Neural progenitor cell (in vitro differentiated cells): ENCODE measurements around the gene SHROOM4. TPM values are rescaled to one million over a fixed set of nuclear protein-coding genes. Genes with fewer than 3 reads are reported as not detected.

Experiments
- DNase-seq: peaks from one replicate; pipeline ENCODE4 v3.0.0-alpha.2; 2016; ENCODE audit warnings: low spot score
- H2AFZ ChIP-seq: fragments of 200-600 bp; sonication (generic); replicated peaks from 2 replicates; pipeline ENCODE4 v1.6.1; 2016; ENCODE audit warnings: antibody characterized with exemption
- H3F3A ChIP-seq: fragments of 200-600 bp; sonication (generic); 2 replicates; pipeline ENCODE4 v1.6.1; 2016; ENCODE audit warnings: antibody characterized with exemption, low read depth
- H3K27ac ChIP-seq: fragments of 200-600 bp; sonication (generic); 2 replicates; pipeline ENCODE4 v1.5.1; 2016; ENCODE audit warnings: mild to moderate bottlenecking
- H3K27me3 ChIP-seq: fragments of 200-600 bp; sonication (generic); 2 replicates; pipeline ENCODE4 v1.6.1; 2016; ENCODE audit warnings: mild to moderate bottlenecking, moderate library complexity
- H3K36me3 ChIP-seq: fragments of 200-600 bp; sonication (generic); 2 replicates; pipeline ENCODE4 v1.5.1; 2016
- H3K4me1 ChIP-seq: fragments of 200-600 bp; sonication (generic); 2 replicates; pipeline ENCODE4 v1.6.1; 2016; ENCODE audit warnings: mixed run types
- H3K4me2 ChIP-seq: fragments of 200-600 bp; sonication (generic); 2 replicates; pipeline ENCODE4 v1.6.1; 2016
- H3K4me3 ChIP-seq: fragments of 200-600 bp; sonication (generic); 2 replicates; pipeline ENCODE4 v1.5.1; 2016
- H3K79me2 ChIP-seq: fragments of 200-600 bp; sonication (generic); 2 replicates; pipeline ENCODE4 v1.6.1; 2016; ENCODE audit warnings: low read depth
- H3K9ac ChIP-seq: fragments of 200-600 bp; sonication (generic); 2 replicates; pipeline ENCODE4 v1.6.1; 2016
- H3K9me3 ChIP-seq: fragments of 200-600 bp; sonication (generic); 2 replicates; pipeline ENCODE4 v1.5.1; 2016; ENCODE audit warnings: low read depth
- H4K20me1 ChIP-seq: fragments of 200-600 bp; sonication (generic); 2 replicates; pipeline ENCODE4 v1.6.1; 2016; ENCODE audit warnings: low read depth
- H3K27ac Mint-ChIP-seq: 3 replicates; pipeline ENCODE4 v1.8.0; 2021; ENCODE audit warnings: mixed read lengths
- H3K27me3 Mint-ChIP-seq: 2 replicates; pipeline ENCODE4 v1.8.0; 2022; ENCODE audit warnings: low read depth, mild to moderate bottlenecking, inconsistent platforms, moderate library complexity, mixed read lengths; ENCODE audit not compliant: insufficient read depth
- H3K36me3 Mint-ChIP-seq: 3 replicates; pipeline ENCODE4 v1.8.0; 2021; ENCODE audit warnings: mixed read lengths
- H3K4me1 Mint-ChIP-seq: 3 replicates; pipeline ENCODE4 v1.8.0; 2021; ENCODE audit warnings: mixed read lengths
- H3K4me3 Mint-ChIP-seq: 3 replicates; pipeline ENCODE4 v1.8.0; 2021; ENCODE audit warnings: mild to moderate bottlenecking, moderate library complexity, mixed read lengths
- H3K9me3 Mint-ChIP-seq: 3 replicates; pipeline ENCODE4 v1.8.0; 2020; ENCODE audit warnings: mixed read lengths
- CTCF ChIP-seq: fragments of 200-600 bp; sonication (generic); IDR thresholded peaks from 2 replicates; pipeline ENCODE4 v1.5.1; 2017; ENCODE audit warnings: antibody characterized with exemption, mild to moderate bottlenecking
- EZH2 ChIP-seq: fragments of 200-600 bp; sonication (generic); IDR thresholded peaks from 2 replicates; pipeline ENCODE4 v1.6.1; 2017; ENCODE audit warnings: antibody characterized with exemption, mild to moderate bottlenecking, moderate library complexity
- EZH2phosphoT487 ChIP-seq: fragments of 200-600 bp; sonication (generic); IDR thresholded peaks from 2 replicates; pipeline ENCODE4 v1.6.1; 2017; ENCODE audit warnings: antibody characterized with exemption
- total RNA-seq: library from RNA; depleted of rRNA; stranded (reverse); fragments of >200 nt; gene quantifications from 2 replicates; pipeline ENCODE4 v1.2.3, GENCODE V29; 2015; ENCODE audit warnings: low replicate concordance

The SHROOM4 gene
- total RNA-seq: 3.0 TPM in 2 replicates

DNA sequence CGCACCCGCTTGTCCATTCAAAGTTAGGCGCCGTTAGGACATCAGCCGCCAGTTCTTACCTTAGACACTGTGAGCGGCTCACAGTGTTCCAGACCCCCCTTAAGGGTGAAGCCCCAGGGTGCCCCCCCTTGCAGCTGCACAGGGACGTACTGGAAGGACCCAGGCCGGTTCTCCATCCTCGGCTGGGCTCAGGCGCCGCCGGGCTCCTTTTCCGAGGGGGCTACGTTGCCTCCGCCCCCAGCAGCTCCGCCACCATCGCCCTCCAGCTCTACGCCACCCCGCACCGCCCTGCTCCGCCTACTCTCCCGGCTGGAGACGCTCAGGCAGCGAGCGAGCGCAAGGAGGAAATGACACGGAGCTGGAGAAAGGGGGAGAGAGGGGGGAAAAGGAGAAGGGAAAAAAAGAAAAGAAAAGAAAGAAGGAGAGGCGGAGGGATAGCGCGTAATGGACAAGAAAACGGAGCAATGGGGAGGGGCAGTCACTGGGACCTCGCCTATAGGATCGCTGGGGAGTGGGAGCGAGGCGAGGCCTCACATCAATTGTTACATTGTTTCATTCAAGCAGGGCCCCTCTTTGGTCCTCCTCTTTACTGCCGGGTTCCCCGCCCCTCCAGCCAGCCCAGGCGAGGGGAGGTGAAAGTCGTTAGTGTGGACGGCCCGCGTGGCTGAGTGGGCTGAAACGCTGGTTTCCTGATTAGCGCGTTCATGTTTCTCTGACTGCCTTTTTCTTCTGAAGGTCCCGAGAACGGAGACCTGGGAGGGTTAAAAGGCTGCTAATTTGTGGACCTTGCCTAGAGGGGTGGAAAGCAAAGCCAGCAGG lies at the start of gene SHROOM4:
Gene SHROOM4, minus strand, starts transcription at position 352 of the 819 bp plus-strand sequence. Its CDS starts 176 bp downstream, at position 176.
- H3K27me3 ChIP-seq: no peaks in the 10 kb centered on the region
- peak within 1 kb of the TSS; percentile 58 for H3K4me3 ChIP-seq
- H4K20me1 ChIP-seq: peaks cover 3% of the 10 kb centered on the region
- H3K9me3 ChIP-seq: no peaks in the 10 kb centered on the region
- H3F3A ChIP-seq: peaks cover 4% of the 10 kb centered on the region
- Mint-ChIP-seq H3K9me3 (no peaks in the 10 kb centered on the region), H3K36me3 (no peaks in the 10 kb centered on the region), H3K27me3 (no peaks in the 10 kb centered on the region), H3K4me1 (peaks cover 21% of the 10 kb centered on the region), H3K27ac (peak within 1 kb of the TSS; percentile 74), H3K4me3 (peak within 1 kb of the TSS; percentile 87)
- no peaks in the 10 kb centered on the region for H3K79me2 ChIP-seq
- H3K4me1 ChIP-seq: no peaks in the 10 kb centered on the region
- no peak within 1 kb of the TSS for H3K27ac ChIP-seq
- H3K4me2 ChIP-seq: peak within 1 kb of the TSS; percentile 78
- peak; percentile 78 for DNase-seq
- TF ChIP-seq EZH2 (no peak), EZH2phosphoT487 (no peak), CTCF (no peak)
- no peaks in the 10 kb centered on the region for H3K36me3 ChIP-seq
- peak within 1 kb of the TSS; percentile 69 for H2AFZ ChIP-seq
- H3K9ac ChIP-seq: no peak within 1 kb of the TSS

GRCh38 chrX:50863471-50863870 lies 49.5 kb upstream of the SHROOM4 start:
- no peak overlapping the region for H3K27ac Mint-ChIP-seq
- H3K9me3 Mint-ChIP-seq: no peaks in the 10 kb centered on the region

GRCh38 chrX:50860518-50860917 lies 46.5 kb upstream of the SHROOM4 start:
- Histone ChIP-seq H3K9ac (no peak overlapping the region), H3K36me3 (no peaks in the 10 kb centered on the region), H4K20me1 (no peaks in the 10 kb centered on the region), H3K79me2 (no peaks in the 10 kb centered on the region), H3K27ac (no peak overlapping the region), H3K4me3 (no peak overlapping the region), H3F3A (no peaks in the 10 kb centered on the region), H3K9me3 (peaks cover 8% of the 10 kb centered on the region), H3K4me2 (no peak overlapping the region), H2AFZ (no peak overlapping the region), H3K27me3 (no peaks in the 10 kb centered on the region), H3K4me1 (no peaks in the 10 kb centered on the region)
- no peak overlapping the region for H3K27ac Mint-ChIP-seq
- no peak for DNase-seq
- no peak overlapping the region for H3K4me3 Mint-ChIP-seq
- no peaks in the 10 kb centered on the region for H3K9me3 Mint-ChIP-seq
- H3K27me3 Mint-ChIP-seq: no peaks in the 10 kb centered on the region
- H3K36me3 Mint-ChIP-seq: no peaks in the 10 kb centered on the region
- TF ChIP-seq EZH2phosphoT487: no peak
- no peak for TF ChIP-seq EZH2
- no peak for TF ChIP-seq CTCF
- no peaks in the 10 kb centered on the region for H3K4me1 Mint-ChIP-seq

More at GRCh38 chrX:50863471-50863870, 49.5 kb upstream of the SHROOM4 start:
- H3K4me3 Mint-ChIP-seq: no peak overlapping the region
- Histone ChIP-seq H3K79me2 (no peaks in the 10 kb centered on the region), H3K27ac (no peak overlapping the region), H3K36me3 (no peaks in the 10 kb centered on the region), H3K4me3 (no peak overlapping the region), H3K27me3 (no peaks in the 10 kb centered on the region), H3K9me3 (peaks cover 3% of the 10 kb centered on the region), H3K9ac (no peak overlapping the region), H2AFZ (no peak overlapping the region), H4K20me1 (no peaks in the 10 kb centered on the region), H3F3A (no peaks in the 10 kb centered on the region), H3K4me1 (no peaks in the 10 kb centered on the region), H3K4me2 (no peak overlapping the region)
- DNase-seq: no peak
- H3K36me3 Mint-ChIP-seq: no peaks in the 10 kb centered on the region
- H3K4me1 Mint-ChIP-seq: no peaks in the 10 kb centered on the region
- no peaks in the 10 kb centered on the region for H3K27me3 Mint-ChIP-seq
- TF ChIP-seq EZH2phosphoT487 (no peak), EZH2 (no peak), CTCF (no peak)
